GM18502 (cell line): ENCODE data around the gene SNX1.
"Not testable (repeated sequence)": the region's sequence is repeated elsewhere in the genome, so short reads cannot be mapped to it uniquely, and the experiment has no call there.

Experiments used
- ATAC-seq: cut with Tn5 transposase; IDR thresholded peaks from one replicate; pipeline ENCODE4 v1.9.1; 2021; ENCODE audit warnings: mild to moderate bottlenecking; ENCODE audit not compliant: unreplicated experiment, poor library complexity

Gene SNX1

GRCh38 chr15:64095795-64096667 lies at the start of gene SNX1:
Gene SNX1, plus strand, starts transcription at chr15:64095982. Its CDS starts 32 bp downstream, at chr15:64096014.
- peak; percentile 48 for ATAC-seq

GRCh38 chr15:64046421-64047153 lies 49.2 kb upstream of the SNX1 start, which contains the start of gene DAPK2:
Gene DAPK2, minus strand, starts transcription at chr15:64046485. Its CDS starts 6,224 bp downstream, at chr15:64040261.
- peak; percentile 59 for ATAC-seq

GRCh38 chr15:64048781-64049460 lies 46.9 kb upstream of the SNX1 start:
- no peak for ATAC-seq

- no peak for ATAC-seq
Measured at GRCh38 chr15:64050281-64051092, 45.3 kb upstream of the SNX1 start.

- no peak for ATAC-seq
Measured at GRCh38 chr15:64051093-64051402, 44.7 kb upstream of the SNX1 start.

- no peak for ATAC-seq
Measured at GRCh38 chr15:64051407-64052259, 44.1 kb upstream of the SNX1 start.

- ATAC-seq, result no peak
Measured at GRCh38 chr15:64052925-64053491, 42.8 kb upstream of the SNX1 start.

GRCh38 chr15:64053674-64054073 lies 42.1 kb upstream of the SNX1 start:
- not testable (repeated sequence) for ATAC-seq

GRCh38 chr15:64058279-64058678 lies 37.5 kb upstream of the SNX1 start:
- no peak for ATAC-seq

- not testable (repeated sequence) for ATAC-seq
Measured at GRCh38 chr15:64059104-64059503, 36.7 kb upstream of the SNX1 start.

- no peak for ATAC-seq
Measured at GRCh38 chr15:64060716-64061115, 35.1 kb upstream of the SNX1 start.

- no peak for ATAC-seq
Measured at GRCh38 chr15:64066451-64066850, 29.3 kb upstream of the SNX1 start.

- ATAC-seq, result peak; percentile 54
Measured at GRCh38 chr15:64067564-64068030, 28.2 kb upstream of the SNX1 start.

- ATAC-seq, result no peak
Measured at GRCh38 chr15:64068133-64068532, 27.6 kb upstream of the SNX1 start.

- no peak for ATAC-seq
Measured at GRCh38 chr15:64070106-64070505, 25.7 kb upstream of the SNX1 start.

- ATAC-seq, result no peak
Measured at GRCh38 chr15:64070965-64071851, 24.6 kb upstream of the SNX1 start.

GRCh38 chr15:64071931-64072765 lies 23.6 kb upstream of the SNX1 start:
- ATAC-seq, result no peak
